SIG-M5 treated with dmso at 0.1 percent for 504 hours (cell line): ENCODE measurements around the gene TAF1A.
"Not testable (repeated sequence)": the region's sequence is repeated elsewhere in the genome, so short reads cannot be mapped to it uniquely, and the experiment has no call there.

Experiments
- DNase-seq: peaks from one replicate; lab custom pipeline; 2025; ENCODE audit not compliant: unreplicated experiment; lab: John Stamatoyannopoulos, UW

Gene TAF1A

GRCh38 chr1:222589462-222590302, at the start of gene TAF1A:
TAF1A (minus strand) TSS chr1:222589933.
- DNase-seq = peak; percentile 92

- peak; percentile 83 for DNase-seq
Measured at GRCh38 chr1:222634180-222635013, 44.7 kb upstream of the TAF1A start.

GRCh38 chr1:222632749-222633148, 43.0 kb upstream of the TAF1A start:
- DNase-seq = no peak

- DNase-seq = no peak
Measured at GRCh38 chr1:222631611-222632208, 42.0 kb upstream of the TAF1A start.

- no peak for DNase-seq
Measured at GRCh38 chr1:222629921-222630535, 40.3 kb upstream of the TAF1A start.

- DNase-seq = no peak
Measured at GRCh38 chr1:222627232-222627631, 37.5 kb upstream of the TAF1A start.

GRCh38 chr1:222624214-222624613, 34.5 kb upstream of the TAF1A start:
- no peak for DNase-seq

- no peak for DNase-seq
Measured at GRCh38 chr1:222623458-222623857, 33.7 kb upstream of the TAF1A start.

- no peak for DNase-seq
Measured at GRCh38 chr1:222622765-222623164, 33.0 kb upstream of the TAF1A start.

GRCh38 chr1:222620566-222620965, 30.8 kb upstream of the TAF1A start:
- DNase-seq = no peak

GRCh38 chr1:222618880-222619596, 29.3 kb upstream of the TAF1A start:
- peak; percentile 56 for DNase-seq

- DNase-seq = peak; percentile 80
Measured at GRCh38 chr1:222618001-222618879, 28.5 kb upstream of the TAF1A start, which contains the start of gene MIA3. MIA3 (plus strand) TSS chr1:222618097; CDS start chr1:222618111, 14 bp downstream.

GRCh38 chr1:222617367-222617951, 27.7 kb upstream of the TAF1A start:
- peak; percentile 92 for DNase-seq

GRCh38 chr1:222616525-222616924, 26.8 kb upstream of the TAF1A start:
- DNase-seq = no peak

GRCh38 chr1:222613627-222614026, 23.9 kb upstream of the TAF1A start:
- no peak for DNase-seq

GRCh38 chr1:222610728-222611127, 21.0 kb upstream of the TAF1A start:
- DNase-seq = no peak

- DNase-seq = not testable (repeated sequence)
Measured at GRCh38 chr1:222609111-222609510, 19.4 kb upstream of the TAF1A start.

GRCh38 chr1:222606757-222607156, 17.0 kb upstream of the TAF1A start:
- no peak for DNase-seq

GRCh38 chr1:222601257-222601656, 11.5 kb upstream of the TAF1A start:
- no peak for DNase-seq
